HFF-Myc (cell line): ENCODE results near the gene OR4P4.

ENCODE experiments used
- DNase-seq: peaks from one replicate; pipeline ENCODE4 v3.0.0-alpha.2; 2011; ENCODE audit warnings: low read depth; ENCODE audit errors: extremely low read depth
- H3K4me3 ChIP-seq: replicated peaks from 2 replicates; pipeline ENCODE4 v1.5.1; 2011; ENCODE audit warnings: low read depth, mild to moderate bottlenecking, control low read depth, low read length
- CTCF ChIP-seq: IDR thresholded peaks from 2 replicates; pipeline ENCODE4 v1.5.1; 2012; ENCODE audit warnings: mild to moderate bottlenecking, low read depth, low read length, control low read depth; ENCODE audit errors: missing control alignments

Gene OR4P4

GRCh38 chr11:55658608-55659007, 23.7 kb downstream of the OR4P4 start:
- no peak overlapping the region for H3K4me3 ChIP-seq
- no peak for DNase-seq
- TF ChIP-seq CTCF, result no peak

- no peak for DNase-seq
- no peak within 1 kb of the TSS for H3K4me3 ChIP-seq
- no peak for TF ChIP-seq CTCF
Observed at GRCh38 chr11:55661901-55662300, 27.0 kb downstream of the OR4P4 start, which contains the start of gene OR4C6. OR4C6 (plus strand) TSS chr11:55662201; CDS start chr11:55665167, 2,966 bp downstream.

- TF ChIP-seq CTCF, result no peak
- H3K4me3 ChIP-seq, result no peak overlapping the region
- no peak for DNase-seq
Observed at GRCh38 chr11:55669376-55669775, 34.5 kb downstream of the OR4P4 start.

- no peak for DNase-seq
- H3K4me3 ChIP-seq, result no peak overlapping the region
- TF ChIP-seq CTCF, result no peak
Observed at GRCh38 chr11:55673860-55674259, 38.9 kb downstream of the OR4P4 start.
